Ovary (tissue), 9 donors: Measurements from ENCODE around the gene C4BPA. TPM values are rescaled to one million over a fixed set of nuclear protein-coding genes. Genes with fewer than 3 reads are reported as not detected.

Experiments used
- DNase-seq, 5 donors: peaks; one replicate each; pipeline ENCODE4 v3.0.0-alpha.2; 2019 to 2020
- H3K27ac ChIP-seq, 2 donors: fragments of 200-600 bp; one replicate each; pipeline versions ENCODE4 v1.5.1 to v1.8.0; 2019 to 2022
- H3K27me3 ChIP-seq: fragments of 200-600 bp; one replicate; pipeline ENCODE4 v1.8.0; 2022
- H3K36me3 ChIP-seq: fragments of 200-600 bp; sonication (generic); one replicate; pipeline ENCODE4 v1.5.1; 2019
- H3K4me1 ChIP-seq: one replicate; pipeline ENCODE4 v1.8.1; 2013; ENCODE audit warnings: mild to moderate bottlenecking, moderate library complexity; ENCODE audit not compliant: insufficient read depth
- H3K4me3 ChIP-seq: fragments of 200-600 bp; sonication (generic); one replicate; pipeline ENCODE4 v1.5.1; 2017
- H3K9me3 ChIP-seq, 2 donors: fragments of 200-600 bp in 1 of 2; sonication (generic) in 1 of 2; one replicate each; pipeline versions ENCODE4 v1.5.1 to v1.8.1; 2013 to 2019; ENCODE audit warnings: mild to moderate bottlenecking in 1 of 2, moderate library complexity in 1 of 2
- EP300 ChIP-seq: sonication (generic); formaldehyde crosslinking; IDR thresholded peaks from one replicate; pipeline ENCODE4 v1.6.1; 2017; ENCODE audit warnings: antibody characterized with exemption
- POLR2A ChIP-seq: fragments of 450-650 bp; IDR thresholded peaks from one replicate; pipeline ENCODE4 v1.6.1; 2017; ENCODE audit warnings: antibody characterized with exemption, mild to moderate bottlenecking, moderate library complexity
- WGBS, 3 donors: extraction: QIAGEN DNeasy Blood & Tissue Kit in 1 of 3; methylation state at CpG; one replicate each; pipeline versions ENCODE4 v1.1.5 to v1.1.7; 2013 to 2017; 5-methylcytosine and 5-hydroxymethylcytosine counted together
- intact Hi-C, 4 donors: fragments of 100-400 bp; cut with DNase I; formaldehyde crosslinking; loops; one replicate each; pipeline versions ENCODE4 v1.11.0 to v1.15.1; 2022 to 2023
- polyA plus RNA-seq, 2 donors: library from polyadenylated mRNA; stranded (reverse); fragments of 200-250 nt in 1 of 2; fragments of 350-450 nt in 1 of 2; fragmentation: Illumina TruSeq in 1 of 2; extraction: RNeasy Lipid Tissue Mini Kit (QIAGEN cat#74804) in 1 of 2; gene quantifications; one replicate each; pipeline ENCODE4 v1.2.3, GENCODE V29; 2013 to 2014
- small RNA-seq: library from RNA; depleted of rRNA; stranded (forward); fragments of <200 nt; gene quantifications from one replicate; pipeline ENCODE3, GENCODE V24; 2016
- total RNA-seq, 7 donors: library from RNA; depleted of rRNA in 2 of 7; stranded (reverse); fragments of >200 nt in 2 of 7; fragmentation: NEBNext Ultra II Directional in 3 of 7; extraction: Animal tissue kit (Norgen Biotek cat#: 25700) in 3 of 7; gene quantifications; one replicate each; pipeline versions ENCODE4 v1.1.0 to v1.2.4, GENCODE V29; 2016 to 2023
- TF ChIP-seq, protein P1 (sequence below), 3 donors: fragments of 450-650 bp in 2 of 3; fragments of 200-600 bp in 1 of 3; IDR thresholded peaks; one replicate each; pipeline versions ENCODE4 v1.5.1 to v1.8.0; 2016 to 2022; ENCODE audit warnings: antibody characterized with exemption in 3 of 3, mild to moderate bottlenecking in 1 of 3
- donor health status: DM: no; HTN: no; CAD: no; lungs with moderate emphysema.
- donor health status: DM: no; HTN: no; CAD: no.
- donor health status: Bipolar disorder and iron deficiency.
- donor health status: DM: yes; HTN: yes; CAD: no.
- donor health status: DM: no; HTN: no; CAD: no.
- donor health status: DM: yes; HTN: yes; CAD: no.

C4BPA gene
- total and polyA plus RNA-seq, 9 donors, result 0.23 to 3.5 (median 1.1) TPM

DNA sequence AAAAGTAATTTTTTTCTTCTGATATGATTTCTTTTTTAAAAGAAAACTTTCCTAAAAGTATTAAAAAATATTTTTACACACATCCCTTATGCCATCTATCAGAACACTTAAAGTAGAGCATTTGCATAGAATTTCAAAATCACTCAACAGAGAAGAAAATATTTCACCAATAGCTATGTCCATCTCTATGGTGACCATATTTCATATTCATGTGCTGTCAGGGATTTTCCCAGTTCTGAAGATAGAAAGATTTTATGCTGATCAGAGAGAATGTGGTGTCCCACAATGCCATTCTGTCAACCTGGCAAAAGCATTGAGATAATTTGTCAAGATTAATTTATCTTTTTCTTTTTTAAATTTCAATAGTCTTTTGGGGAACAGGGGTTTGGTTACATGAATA, 87.0 kb downstream of the C4BPA start:
- TF ChIP-seq, protein P1, sequence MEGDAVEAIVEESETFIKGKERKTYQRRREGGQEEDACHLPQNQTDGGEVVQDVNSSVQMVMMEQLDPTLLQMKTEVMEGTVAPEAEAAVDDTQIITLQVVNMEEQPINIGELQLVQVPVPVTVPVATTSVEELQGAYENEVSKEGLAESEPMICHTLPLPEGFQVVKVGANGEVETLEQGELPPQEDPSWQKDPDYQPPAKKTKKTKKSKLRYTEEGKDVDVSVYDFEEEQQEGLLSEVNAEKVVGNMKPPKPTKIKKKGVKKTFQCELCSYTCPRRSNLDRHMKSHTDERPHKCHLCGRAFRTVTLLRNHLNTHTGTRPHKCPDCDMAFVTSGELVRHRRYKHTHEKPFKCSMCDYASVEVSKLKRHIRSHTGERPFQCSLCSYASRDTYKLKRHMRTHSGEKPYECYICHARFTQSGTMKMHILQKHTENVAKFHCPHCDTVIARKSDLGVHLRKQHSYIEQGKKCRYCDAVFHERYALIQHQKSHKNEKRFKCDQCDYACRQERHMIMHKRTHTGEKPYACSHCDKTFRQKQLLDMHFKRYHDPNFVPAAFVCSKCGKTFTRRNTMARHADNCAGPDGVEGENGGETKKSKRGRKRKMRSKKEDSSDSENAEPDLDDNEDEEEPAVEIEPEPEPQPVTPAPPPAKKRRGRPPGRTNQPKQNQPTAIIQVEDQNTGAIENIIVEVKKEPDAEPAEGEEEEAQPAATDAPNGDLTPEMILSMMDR (IDR thresholded peaks at IDR 0.05), result no peak
- TF ChIP-seq EP300 (no peak), POLR2A (no peak)
- DNase-seq, result no peak
- Histone ChIP-seq H3K27ac (no peak overlapping the region), H3K4me3 (no peak overlapping the region), H3K9me3 (no peaks in the 10 kb centered on the region), H3K36me3 (no peaks in the 10 kb centered on the region), H3K27me3 (no peaks in the 10 kb centered on the region), H3K4me1 (no peaks in the 10 kb centered on the region)
- intact Hi-C loops, result no loop called here

DNA sequence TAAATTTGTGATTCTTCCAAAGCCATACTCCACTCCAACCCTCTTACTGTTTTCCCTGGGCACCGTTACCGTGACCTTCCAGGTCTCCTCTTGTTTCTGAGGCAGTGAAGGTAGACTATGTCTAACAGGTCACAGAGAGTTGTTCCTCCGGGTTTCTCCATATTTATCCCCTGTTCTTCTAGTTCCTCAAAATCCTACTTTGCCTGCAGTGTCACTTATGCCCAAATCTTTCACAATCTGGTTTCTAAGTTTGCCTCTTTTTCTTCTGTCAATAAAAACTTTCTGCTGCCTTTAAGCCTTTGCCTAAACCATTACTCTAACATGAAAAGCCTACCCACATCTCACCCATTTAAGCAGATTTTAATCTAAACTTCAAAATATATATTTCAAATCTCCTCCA, 87.7 kb downstream of the C4BPA start:
- TF ChIP-seq, protein P1 (IDR thresholded peaks at IDR 0.05), result no peak
- TF ChIP-seq EP300 (no peak), POLR2A (no peak)
- Histone ChIP-seq H3K36me3 (no peaks in the 10 kb centered on the region), H3K27ac (no peak overlapping the region), H3K9me3 (no peaks in the 10 kb centered on the region), H3K27me3 (no peaks in the 10 kb centered on the region), H3K4me3 (no peak overlapping the region), H3K4me1 (no peaks in the 10 kb centered on the region)
- no peak for DNase-seq
- WGBS, 3 donors, result 87 to 95% (median 91%) methylated on average over 3 of the region's 3 CpGs
- intact Hi-C loops, result no loop called here

DNA sequence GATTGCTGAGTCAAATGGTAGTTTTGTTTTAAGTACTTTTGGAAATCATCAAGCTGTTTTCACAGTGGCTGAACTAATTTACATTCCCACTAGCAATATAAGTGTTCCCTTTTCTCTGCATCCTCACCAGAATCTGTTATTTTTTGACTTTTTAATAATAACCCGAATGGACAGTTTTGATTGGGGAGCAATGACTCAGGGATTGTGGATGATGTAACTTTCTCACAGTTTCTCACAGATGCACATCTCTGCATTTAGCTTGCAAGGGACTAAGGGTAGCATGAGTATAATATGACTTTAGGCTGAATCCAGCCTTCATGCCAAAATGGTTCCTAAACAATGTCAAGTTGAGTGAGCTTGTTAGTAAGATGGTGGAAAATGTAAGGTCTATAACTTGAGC, 90.2 kb downstream of the C4BPA start:
- TF ChIP-seq POLR2A (no peak), EP300 (no peak)
- TF ChIP-seq, protein P1 (IDR thresholded peaks at IDR 0.05), result no peak
- WGBS, 3 donors, result 90 to 94% (median 93%) methylated on average over 1 of the region's 1 CpG
- intact Hi-C loops, result no loop called here

More for the DNA sequence above, 90.2 kb downstream of the C4BPA start:
- Histone ChIP-seq H3K27me3 (no peaks in the 10 kb centered on the region), H3K9me3 (no peaks in the 10 kb centered on the region), H3K27ac (no peak overlapping the region), H3K4me3 (no peak overlapping the region), H3K4me1 (no peaks in the 10 kb centered on the region), H3K36me3 (no peaks in the 10 kb centered on the region)
- DNase-seq, result no peak

Small RNA genes within 50 kb of the gene (small RNA-seq; reads per million reads assigned to genes)
- gene AL445493.1, result not detected

Other genes starting within 250 kb of the C4BPA start
- 1 to 10 TPM in 1 of 7 donors, not detected in 6; 2.6 TPM for gene IL20, start 238.6 kb upstream of the C4BPA start, total RNA-seq
- gene IL20, start 238.6 kb upstream of the C4BPA start, polyA plus RNA-seq, result under 1 TPM in 1 of 2 donors, not detected in 1; 0.30 TPM
- gene IL24, start 206.8 kb upstream of the C4BPA start, total RNA-seq, result 1 to 10 TPM in 1 of 7 donors, under 1 TPM in 1, not detected in 5; 0.72 to 1.8 TPM
- under 1 TPM in 1 of 2 donors, not detected in 1; 0.10 TPM for gene IL24, start 206.8 kb upstream of the C4BPA start, polyA plus RNA-seq
- gene FCMR, start 182.3 kb upstream of the C4BPA start, total RNA-seq, result 1 to 10 TPM in 4 of 7 donors, under 1 TPM in 3; 0.38 to 8.4 (median 1.6) TPM
- gene FCMR, start 182.3 kb upstream of the C4BPA start, polyA plus RNA-seq, result 1 to 10 TPM; 2.6 to 6.5 TPM
- 1 to 10 TPM in 3 of 7 donors, under 1 TPM in 3, not detected in 1; 0.10 to 5.3 (median 1.2) TPM for gene PIGR, start 157.8 kb upstream of the C4BPA start, total RNA-seq
- under 1 TPM; 0.04 to 0.07 TPM for gene PIGR, start 157.8 kb upstream of the C4BPA start, polyA plus RNA-seq
- not detected for gene FCAMR, start 133.8 kb upstream of the C4BPA start, total RNA-seq
- not detected for gene FCAMR, start 133.8 kb upstream of the C4BPA start, polyA plus RNA-seq
- gene C1orf116, start 71.5 kb upstream of the C4BPA start, total RNA-seq, result 1 to 10 TPM in 2 of 7 donors, under 1 TPM in 3, not detected in 2; 0.10 to 1.6 (median 0.72) TPM
- gene C1orf116, start 71.5 kb upstream of the C4BPA start, polyA plus RNA-seq, result under 1 TPM; 0.02 to 0.07 TPM
- gene YOD1, start 53.0 kb upstream of the C4BPA start, total RNA-seq, result 1 to 10 TPM; 4.7 to 8.4 (median 6.3) TPM
- gene YOD1, start 53.0 kb upstream of the C4BPA start, polyA plus RNA-seq, result 1 to 10 TPM; 2.2 to 3.5 TPM
- gene PFKFB2, start 51.0 kb upstream of the C4BPA start, total RNA-seq, result 10 to 100 TPM in 2 of 7 donors, 1 to 10 TPM in 5; 5.0 to 11.4 (median 8.7) TPM
- gene PFKFB2, start 51.0 kb upstream of the C4BPA start, polyA plus RNA-seq, result 1 to 10 TPM; 3.0 to 7.7 TPM
- 10 to 100 TPM in 5 of 7 donors, 1 to 10 TPM in 2; 2.5 to 88.5 (median 18.2) TPM for gene C4BPB, start 15.4 kb upstream of the C4BPA start, total RNA-seq
- 10 to 100 TPM; 20.3 to 42.4 TPM for gene C4BPB, start 15.4 kb upstream of the C4BPA start, polyA plus RNA-seq
- gene CD55, start 217.4 kb downstream of the C4BPA start, total RNA-seq, result 100 to 1,000 TPM in 2 of 7 donors, 10 to 100 TPM in 5; 32.8 to 237 (median 89.7) TPM
- gene CD55, start 217.4 kb downstream of the C4BPA start, polyA plus RNA-seq, result 100 to 1,000 TPM in 1 of 2 donors, 10 to 100 TPM in 1; 82.9 to 136 TPM